SK-N-MC (cell line): ENCODE measurements around the gene KIF22.

Experiments used
- EZH2 ChIP-seq: fragments of 200-600 bp; sonication (generic); IDR thresholded peaks from one replicate; pipeline ENCODE4 v1.6.1; 2017; ENCODE audit warnings: antibody characterized with exemption
- POLR2AphosphoS5 ChIP-seq: IDR thresholded peaks from 2 replicates; pipeline ENCODE4 v1.6.1; 2012; ENCODE audit warnings: mild to moderate bottlenecking, low read depth, low read length, borderline replicate concordance

- no peak for TF ChIP-seq EZH2
- no peak for TF ChIP-seq POLR2AphosphoS5
Measured at GRCh38 chr16:29845656-29846055, 55.1 kb downstream of the KIF22 start.
